Measurements from ENCODE around the gene MYH9.

MYH9 gene

DNA sequence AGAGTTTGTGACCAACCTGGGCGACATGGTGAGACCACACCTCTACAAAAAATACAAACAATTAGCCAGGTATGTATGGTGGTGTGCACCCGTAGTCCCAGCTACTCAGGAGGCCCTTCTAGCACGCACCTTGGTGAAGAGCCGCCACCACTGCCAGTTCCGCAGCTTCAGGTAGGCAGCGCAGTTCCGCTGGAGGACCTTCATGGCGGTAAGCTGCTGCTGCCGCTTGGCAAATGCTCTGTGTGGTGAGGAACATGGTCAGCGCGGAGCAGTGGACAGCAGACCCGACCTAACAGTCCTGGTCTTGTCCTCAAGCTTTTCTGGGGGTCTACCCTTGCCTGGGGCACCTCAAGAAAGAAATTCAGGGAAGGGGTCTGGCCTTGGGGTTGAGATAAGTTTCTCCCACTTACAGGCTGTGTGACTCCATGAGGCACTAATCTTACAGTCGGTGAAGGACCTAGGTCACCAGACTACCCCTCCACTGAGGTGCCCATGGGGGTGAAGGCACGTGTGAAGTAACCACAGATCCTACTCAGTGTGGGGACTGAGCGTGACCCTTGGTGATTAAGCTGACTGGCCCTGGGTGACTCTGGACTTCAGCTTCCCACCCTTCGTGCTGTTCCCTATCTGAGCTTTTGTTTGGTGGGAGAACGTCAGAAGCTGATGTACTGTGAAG, 85.2 kb downstream of the MYH9 start:
- Histone ChIP-seq H3K4me1 (ENCODE audit: control insufficient read depth, insufficient read depth, low read length) (peaks cover 47% of the 10 kb centered on the region), H3K27ac (ENCODE audit: low read length) (peak overlapping the region; percentile 73), H3K9ac (ENCODE audit: low read length in 2 of 2) (peak overlapping the region in 1 of 2 donors; percentile 13), H3K9me3 (ENCODE audit: control insufficient read depth in 2 of 2, low read length in 2 of 2) (no peaks in the 10 kb centered on the region), H3K27me3 (ENCODE audit: control insufficient read depth in 1 of 2, insufficient read depth in 2 of 2, low read length in 2 of 2) (no peaks in the 10 kb centered on the region), H3K36me3 (ENCODE audit: control insufficient read depth in 2 of 2, insufficient read depth in 2 of 2, low read length in 2 of 2) (peaks cover 89 to 91% of the 10 kb centered on the region in 2 donors), H3K4me3 (ENCODE audit: low read length in 2 of 2) (no peak overlapping the region)

DNA sequence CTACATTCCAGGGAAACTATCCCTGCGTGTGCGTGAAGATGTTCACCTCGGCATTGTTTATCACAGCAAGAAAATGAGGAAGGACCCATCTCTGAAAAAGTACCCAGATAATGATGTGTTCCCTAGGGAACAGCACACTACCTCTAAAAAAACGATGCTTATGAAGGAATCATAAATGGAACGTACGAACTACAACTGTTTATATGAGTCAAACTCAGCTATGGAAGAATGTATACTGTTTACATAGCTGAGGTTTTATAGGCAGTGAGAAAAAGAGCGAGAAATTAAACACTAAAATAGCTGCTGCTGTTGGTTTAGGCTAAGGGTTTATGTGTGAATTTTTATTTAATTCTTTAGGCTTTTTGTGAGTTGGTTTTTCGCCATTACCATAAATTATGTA, 85.9 kb downstream of the MYH9 start:
- peaks cover 47% of the 10 kb centered on the region for H3K4me1 ChIP-seq (ENCODE audit: control insufficient read depth, insufficient read depth, low read length)
- no peak overlapping the region for H3K4me3 ChIP-seq (ENCODE audit: low read length in 2 of 2)
- no peak overlapping the region for H3K9ac ChIP-seq (ENCODE audit: low read length in 2 of 2)
- peak overlapping the region; percentile 73 for H3K27ac ChIP-seq (ENCODE audit: low read length)
- H3K36me3 ChIP-seq (ENCODE audit: control insufficient read depth in 2 of 2, insufficient read depth in 2 of 2, low read length in 2 of 2), result peaks cover 92 to 93% of the 10 kb centered on the region in 2 donors
- H3K27me3 ChIP-seq (ENCODE audit: control insufficient read depth in 1 of 2, insufficient read depth in 2 of 2, low read length in 2 of 2), result no peaks in the 10 kb centered on the region
- H3K9me3 ChIP-seq (ENCODE audit: control insufficient read depth in 2 of 2, low read length in 2 of 2), result no peaks in the 10 kb centered on the region

DNA sequence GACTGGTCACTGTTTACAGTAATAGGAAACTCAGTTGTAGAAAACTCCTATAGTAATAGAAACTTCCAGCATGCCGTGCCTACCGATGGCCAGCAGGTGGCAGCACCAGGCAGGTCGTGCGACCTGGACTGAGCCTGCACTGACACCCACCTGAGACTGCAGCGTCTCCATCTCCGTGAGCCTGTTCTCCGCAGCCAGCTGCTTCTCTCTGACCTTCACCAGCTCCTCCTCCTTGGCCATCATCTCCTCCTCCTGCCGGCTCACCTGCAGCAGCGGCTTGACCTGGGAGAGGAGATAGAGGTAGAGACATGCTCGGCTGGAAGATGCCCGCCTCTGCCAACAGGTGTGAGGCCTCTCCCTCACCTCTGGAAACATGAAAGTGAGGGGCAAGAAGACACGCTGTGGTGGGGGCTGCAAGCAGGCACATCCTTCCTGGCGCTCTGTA, 86.4 kb downstream of the MYH9 start:
- H3K4me1 ChIP-seq (ENCODE audit: control insufficient read depth, insufficient read depth, low read length), result peaks cover 44% of the 10 kb centered on the region
- H3K4me3 ChIP-seq (ENCODE audit: low read length in 2 of 2), result peak overlapping the region in 1 of 2 donors; percentile 15
- H3K9ac ChIP-seq (ENCODE audit: low read length in 2 of 2), result no peak overlapping the region
- no peaks in the 10 kb centered on the region for H3K27me3 ChIP-seq (ENCODE audit: control insufficient read depth in 1 of 2, insufficient read depth in 2 of 2, low read length in 2 of 2)
- no peaks in the 10 kb centered on the region for H3K9me3 ChIP-seq (ENCODE audit: control insufficient read depth in 2 of 2, low read length in 2 of 2)
- peaks cover 92 to 93% of the 10 kb centered on the region in 2 donors for H3K36me3 ChIP-seq (ENCODE audit: control insufficient read depth in 2 of 2, insufficient read depth in 2 of 2, low read length in 2 of 2)
- H3K27ac ChIP-seq (ENCODE audit: low read length), result peak overlapping the region; percentile 70

DNA sequence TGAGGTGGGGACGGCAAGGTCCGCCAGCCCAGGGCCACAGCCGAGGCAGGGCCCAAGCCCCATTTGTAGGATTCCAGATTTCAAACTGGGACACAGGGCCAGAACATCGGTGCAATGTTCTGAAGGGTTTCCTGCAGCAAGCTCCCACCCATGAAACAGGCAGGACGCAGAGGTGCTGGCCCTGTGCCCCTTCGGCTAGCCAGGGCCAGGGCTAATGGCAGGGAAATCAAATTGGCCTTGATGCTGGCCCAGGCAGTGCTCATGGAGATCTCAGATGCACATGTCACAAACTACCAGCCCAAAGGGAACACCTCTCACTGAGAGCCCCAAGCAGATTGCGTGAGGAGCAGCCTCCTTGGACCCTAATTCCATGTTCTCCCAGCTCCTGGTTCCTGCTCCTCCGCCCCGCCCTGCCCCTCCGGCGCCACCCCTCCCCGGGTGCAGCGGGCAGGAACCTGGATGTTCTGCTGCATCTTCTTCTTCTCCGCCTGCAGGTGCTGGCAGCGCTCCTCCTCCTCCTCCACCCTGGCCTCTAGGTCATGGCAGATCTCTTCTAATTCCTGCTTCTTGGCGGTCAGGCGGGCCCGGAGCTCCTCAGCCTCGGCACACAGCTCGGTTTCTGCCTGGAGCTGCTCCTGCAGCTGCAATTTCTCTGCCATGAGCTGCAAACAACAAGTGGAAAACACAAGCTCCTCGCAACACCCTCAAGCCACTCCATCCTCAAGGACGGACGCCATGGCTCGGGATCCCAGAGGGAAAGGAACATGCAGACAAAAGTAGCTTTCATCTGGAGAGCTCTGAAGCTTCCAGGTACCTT, 87.2 kb downstream of the MYH9 start:
- H3K4me1 ChIP-seq (ENCODE audit: control insufficient read depth, insufficient read depth, low read length), result peaks cover 39% of the 10 kb centered on the region
- H3K9me3 ChIP-seq (ENCODE audit: control insufficient read depth in 2 of 2, low read length in 2 of 2), result no peaks in the 10 kb centered on the region
- H3K36me3 ChIP-seq (ENCODE audit: control insufficient read depth in 2 of 2, insufficient read depth in 2 of 2, low read length in 2 of 2), result peaks cover 91 to 93% of the 10 kb centered on the region in 2 donors
- H3K4me3 ChIP-seq (ENCODE audit: low read length in 2 of 2), result no peak overlapping the region
- no peak overlapping the region for H3K9ac ChIP-seq (ENCODE audit: low read length in 2 of 2)
- H3K27me3 ChIP-seq (ENCODE audit: control insufficient read depth in 1 of 2, insufficient read depth in 2 of 2, low read length in 2 of 2), result no peaks in the 10 kb centered on the region
- peak overlapping the region; percentile 70 for H3K27ac ChIP-seq (ENCODE audit: low read length)

DNA sequence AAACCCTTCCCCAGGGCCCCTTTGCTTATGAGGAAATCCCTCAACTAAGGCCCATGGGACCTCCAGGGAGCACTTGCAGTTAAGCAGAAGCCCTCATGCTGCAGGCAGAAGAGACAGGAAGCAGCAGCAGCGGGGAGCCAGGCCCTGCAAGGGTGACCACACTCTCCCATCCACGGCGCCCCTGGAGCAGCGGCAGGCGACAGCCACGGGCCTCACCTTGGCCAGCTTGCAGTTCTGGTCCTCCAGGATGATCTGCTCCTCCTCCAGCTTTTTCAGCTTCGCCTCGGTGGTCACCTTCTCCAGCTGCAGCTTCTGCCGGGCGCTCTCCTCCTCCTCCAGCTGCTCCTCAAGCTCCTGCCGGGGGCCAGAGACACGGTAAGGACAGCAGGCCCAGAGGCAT, 87.9 kb downstream of the MYH9 start:
- Histone ChIP-seq H3K27me3 (ENCODE audit: control insufficient read depth in 1 of 2, insufficient read depth in 2 of 2, low read length in 2 of 2) (no peaks in the 10 kb centered on the region), H3K4me3 (ENCODE audit: low read length in 2 of 2) (no peak overlapping the region), H3K27ac (ENCODE audit: low read length) (peak overlapping the region; percentile 70), H3K9me3 (ENCODE audit: control insufficient read depth in 2 of 2, low read length in 2 of 2) (no peaks in the 10 kb centered on the region), H3K4me1 (ENCODE audit: control insufficient read depth, insufficient read depth, low read length) (peaks cover 39% of the 10 kb centered on the region), H3K9ac (ENCODE audit: low read length in 2 of 2) (no peak overlapping the region), H3K36me3 (ENCODE audit: control insufficient read depth in 2 of 2, insufficient read depth in 2 of 2, low read length in 2 of 2) (peaks cover 91 to 93% of the 10 kb centered on the region in 2 donors)

DNA sequence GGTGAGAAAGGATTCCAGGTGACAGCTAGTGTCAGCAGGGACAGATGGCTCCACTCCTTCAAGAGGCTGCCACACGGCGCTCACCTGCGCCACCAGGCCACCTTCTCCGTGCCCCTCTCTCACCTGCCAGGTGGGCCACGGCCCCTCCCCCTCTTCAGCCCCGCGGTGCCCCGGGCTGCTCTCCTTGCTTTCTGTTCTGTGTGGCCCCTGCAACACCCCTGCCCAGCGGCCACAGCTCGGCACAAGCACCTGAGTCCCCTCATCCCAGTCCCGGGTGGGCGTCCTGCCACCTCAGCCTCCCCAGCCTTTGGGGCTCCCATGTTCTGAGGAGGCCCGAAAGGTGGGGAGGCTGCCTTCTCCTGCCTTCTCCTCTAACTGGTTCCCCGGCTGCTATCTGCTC, 88.5 kb downstream of the MYH9 start:
- Histone ChIP-seq H3K9me3 (ENCODE audit: control insufficient read depth in 2 of 2, low read length in 2 of 2) (no peaks in the 10 kb centered on the region), H3K27me3 (ENCODE audit: control insufficient read depth in 1 of 2, insufficient read depth in 2 of 2, low read length in 2 of 2) (no peaks in the 10 kb centered on the region), H3K27ac (ENCODE audit: low read length) (peak overlapping the region; percentile 70), H3K9ac (ENCODE audit: low read length in 2 of 2) (no peak overlapping the region), H3K36me3 (ENCODE audit: control insufficient read depth in 2 of 2, insufficient read depth in 2 of 2, low read length in 2 of 2) (peaks cover 91 to 93% of the 10 kb centered on the region in 2 donors), H3K4me1 (ENCODE audit: control insufficient read depth, insufficient read depth, low read length) (peaks cover 34% of the 10 kb centered on the region), H3K4me3 (ENCODE audit: low read length in 2 of 2) (no peak overlapping the region)

DNA sequence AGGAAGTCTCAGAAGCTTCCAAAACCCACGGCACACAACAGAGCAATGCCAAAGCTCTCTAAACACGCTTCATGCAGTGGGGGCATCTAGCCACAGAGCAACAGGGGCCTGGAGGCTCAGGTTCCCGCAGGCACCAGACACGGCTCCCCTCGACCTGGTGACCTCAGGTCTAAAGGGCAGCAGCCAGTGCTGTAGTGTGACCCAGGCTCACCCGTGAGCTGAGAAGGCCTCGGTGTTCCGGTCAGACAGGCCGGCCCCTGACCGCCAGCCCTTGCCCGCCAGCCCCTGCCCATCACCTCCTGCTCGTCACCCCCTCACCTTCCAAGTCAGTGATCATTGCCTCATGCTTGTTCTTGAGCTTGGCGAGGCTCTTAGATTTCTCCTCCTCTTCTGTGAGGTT, 89.2 kb downstream of the MYH9 start:
- Histone ChIP-seq H3K4me1 (ENCODE audit: control insufficient read depth, insufficient read depth, low read length) (peaks cover 27% of the 10 kb centered on the region), H3K4me3 (ENCODE audit: low read length in 2 of 2) (no peak overlapping the region), H3K9me3 (ENCODE audit: control insufficient read depth in 2 of 2, low read length in 2 of 2) (no peaks in the 10 kb centered on the region), H3K27me3 (ENCODE audit: control insufficient read depth in 1 of 2, insufficient read depth in 2 of 2, low read length in 2 of 2) (no peaks in the 10 kb centered on the region), H3K9ac (ENCODE audit: low read length in 2 of 2) (no peak overlapping the region), H3K27ac (ENCODE audit: low read length) (peak overlapping the region; percentile 70), H3K36me3 (ENCODE audit: control insufficient read depth in 2 of 2, insufficient read depth in 2 of 2, low read length in 2 of 2) (peaks cover 93% of the 10 kb centered on the region in 2 donors)

DNA sequence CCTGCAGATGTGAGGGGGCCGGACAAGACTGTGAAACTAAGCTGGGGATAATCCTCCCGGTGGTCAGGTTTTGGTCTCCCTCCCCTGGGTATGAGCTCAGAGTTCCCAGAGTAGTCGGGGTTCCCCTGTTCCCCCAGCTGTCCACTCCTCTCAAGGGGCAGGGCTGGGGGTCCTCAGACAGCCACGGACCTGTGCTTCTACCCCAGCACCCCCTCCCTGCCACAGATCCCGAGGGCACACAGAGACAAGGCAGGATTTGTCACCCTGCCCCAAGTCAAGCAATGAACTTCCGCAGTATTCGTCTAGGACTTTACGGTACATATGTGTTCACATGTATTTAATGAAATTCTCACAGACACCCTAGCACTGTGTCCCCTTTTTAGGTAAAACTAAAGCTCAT, 89.6 kb downstream of the MYH9 start:
- H3K36me3 ChIP-seq (ENCODE audit: control insufficient read depth in 2 of 2, insufficient read depth in 2 of 2, low read length in 2 of 2), result peaks cover 95 to 96% of the 10 kb centered on the region in 2 donors
- H3K4me3 ChIP-seq (ENCODE audit: low read length in 2 of 2), result no peak overlapping the region
- no peaks in the 10 kb centered on the region for H3K9me3 ChIP-seq (ENCODE audit: control insufficient read depth in 2 of 2, low read length in 2 of 2)
- no peaks in the 10 kb centered on the region for H3K27me3 ChIP-seq (ENCODE audit: control insufficient read depth in 1 of 2, insufficient read depth in 2 of 2, low read length in 2 of 2)
- peaks cover 23% of the 10 kb centered on the region for H3K4me1 ChIP-seq (ENCODE audit: control insufficient read depth, insufficient read depth, low read length)
- peak overlapping the region; percentile 70 for H3K27ac ChIP-seq (ENCODE audit: low read length)
- H3K9ac ChIP-seq (ENCODE audit: low read length in 2 of 2), result no peak overlapping the region

- Histone ChIP-seq H3K4me1 (ENCODE audit: control insufficient read depth, insufficient read depth, low read length) (peaks cover 18% of the 10 kb centered on the region), H3K4me3 (ENCODE audit: low read length in 2 of 2) (no peak overlapping the region), H3K27ac (ENCODE audit: low read length) (peak overlapping the region; percentile 70), H3K36me3 (ENCODE audit: control insufficient read depth in 2 of 2, insufficient read depth in 2 of 2, low read length in 2 of 2) (peaks cover 95 to 96% of the 10 kb centered on the region in 2 donors), H3K9ac (ENCODE audit: low read length in 2 of 2) (no peak overlapping the region), H3K27me3 (ENCODE audit: control insufficient read depth in 1 of 2, insufficient read depth in 2 of 2, low read length in 2 of 2) (no peaks in the 10 kb centered on the region), H3K9me3 (ENCODE audit: control insufficient read depth in 2 of 2, low read length in 2 of 2) (no peaks in the 10 kb centered on the region)
Observed at GRCh38 chr22:36297568-36297967, 90.2 kb downstream of the MYH9 start.

DNA sequence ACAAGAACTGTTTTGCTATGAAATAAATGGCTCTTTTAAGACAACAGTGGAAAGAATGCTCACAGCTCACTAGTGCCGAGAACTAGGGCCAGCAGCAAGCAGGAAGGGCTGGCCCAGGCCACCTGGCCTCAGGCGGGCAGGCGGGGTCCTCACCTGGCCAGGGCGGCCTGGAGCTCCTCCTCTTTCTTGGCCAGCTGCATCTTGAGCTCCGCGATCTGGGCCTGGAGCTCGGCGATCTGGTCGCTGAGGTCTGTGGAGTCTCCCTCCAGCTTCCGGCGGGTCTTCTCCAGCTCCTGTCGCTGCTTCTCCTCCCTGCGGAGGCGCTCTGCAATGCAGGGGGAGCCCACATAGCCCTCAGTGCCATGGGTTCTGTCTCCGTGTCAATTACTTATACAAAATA, 91.1 kb downstream of the MYH9 start:
- no peaks in the 10 kb centered on the region for H3K9me3 ChIP-seq (ENCODE audit: control insufficient read depth in 2 of 2, low read length in 2 of 2)
- H3K4me1 ChIP-seq (ENCODE audit: control insufficient read depth, insufficient read depth, low read length), result peaks cover 10% of the 10 kb centered on the region
- no peaks in the 10 kb centered on the region for H3K27me3 ChIP-seq (ENCODE audit: control insufficient read depth in 1 of 2, insufficient read depth in 2 of 2, low read length in 2 of 2)
- peaks cover 97 to 98% of the 10 kb centered on the region in 2 donors for H3K36me3 ChIP-seq (ENCODE audit: control insufficient read depth in 2 of 2, insufficient read depth in 2 of 2, low read length in 2 of 2)
- H3K9ac ChIP-seq (ENCODE audit: low read length in 2 of 2), result no peak overlapping the region
- peak overlapping the region; percentile 70 for H3K27ac ChIP-seq (ENCODE audit: low read length)
- H3K4me3 ChIP-seq (ENCODE audit: low read length in 2 of 2), result no peak overlapping the region

DNA sequence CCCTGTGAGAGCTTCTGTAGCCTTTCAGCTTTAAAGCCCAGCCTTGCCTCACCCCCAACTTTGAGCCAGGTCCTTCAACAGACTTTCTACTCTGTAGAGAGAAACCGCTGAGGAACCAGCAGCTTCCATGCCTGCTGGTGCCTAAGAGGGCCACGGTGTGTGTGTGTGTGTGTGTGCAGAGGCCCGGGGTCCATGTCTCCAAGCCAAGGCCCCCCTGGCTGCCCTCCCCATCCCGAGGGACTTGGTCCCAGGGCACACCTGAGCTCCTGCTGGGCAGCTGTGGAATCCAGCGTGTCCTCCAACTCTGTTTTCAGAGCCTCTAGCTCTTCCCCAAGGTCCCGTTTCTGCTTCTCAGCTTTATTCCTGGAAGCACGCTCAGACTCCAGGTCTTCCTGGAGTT, 92.5 kb downstream of the MYH9 start:
- H3K27me3 ChIP-seq (ENCODE audit: control insufficient read depth in 1 of 2, insufficient read depth in 2 of 2, low read length in 2 of 2), result no peaks in the 10 kb centered on the region
- H3K36me3 ChIP-seq (ENCODE audit: control insufficient read depth in 2 of 2, insufficient read depth in 2 of 2, low read length in 2 of 2), result peaks cover 84 to 86% of the 10 kb centered on the region in 2 donors
- H3K9me3 ChIP-seq (ENCODE audit: control insufficient read depth in 2 of 2, low read length in 2 of 2), result no peaks in the 10 kb centered on the region
- H3K9ac ChIP-seq (ENCODE audit: low read length in 2 of 2), result no peak overlapping the region
- no peak overlapping the region for H3K4me3 ChIP-seq (ENCODE audit: low read length in 2 of 2)
- no peaks in the 10 kb centered on the region for H3K4me1 ChIP-seq (ENCODE audit: control insufficient read depth, insufficient read depth, low read length)
- peak overlapping the region; percentile 37 for H3K27ac ChIP-seq (ENCODE audit: low read length)
